Stimulated activated CD4-positive, alpha-beta T cell treated with anti-CD3 and anti-CD28 coated beads, Interleukin-4, amount 100 ng/mL, for 24 hours (primary cell): ENCODE data around the gene AQP6.

Source experiments
- DNase-seq: peaks from one replicate; pipeline ENCODE4 v3.0.0-alpha.2; 2020

Gene AQP6

DNA sequence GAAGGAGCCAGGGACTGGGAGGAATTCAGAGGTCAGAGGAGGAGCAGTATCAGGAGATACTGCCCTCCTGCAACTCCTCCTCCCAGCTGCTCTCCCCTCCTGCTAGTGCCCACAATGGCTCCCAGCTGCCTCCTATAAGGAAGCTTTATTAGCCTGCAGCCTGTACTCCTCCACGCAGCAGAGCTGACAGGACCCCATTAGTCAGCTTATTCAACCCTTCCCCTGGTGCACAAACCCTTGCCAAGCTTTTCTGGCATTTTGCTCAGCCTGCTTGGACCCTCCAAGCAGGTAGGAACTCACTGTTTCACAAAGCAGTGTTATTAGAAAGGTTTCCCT lies 29.2 kb upstream of the AQP6 start:
- DNase-seq = no peak

DNA sequence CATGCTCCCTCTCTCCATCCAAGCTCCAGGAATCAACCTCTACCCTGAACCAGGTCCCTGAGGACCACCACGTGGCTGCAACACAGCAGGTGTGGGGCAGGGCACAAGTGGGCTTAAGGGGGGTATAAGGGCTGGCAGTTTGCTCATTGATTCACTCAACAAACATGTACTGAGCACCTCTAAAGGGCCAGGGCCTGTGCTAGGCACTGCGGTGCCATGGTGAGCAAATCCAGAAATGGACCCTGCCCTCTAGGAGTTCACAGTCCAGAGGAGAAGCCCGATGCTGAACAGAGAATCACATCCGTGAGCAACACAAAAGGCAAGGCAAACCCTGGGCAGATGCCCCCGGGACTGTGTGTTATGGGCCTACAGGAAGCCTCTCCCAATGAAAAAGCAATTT lies 28.7 kb upstream of the AQP6 start:
- DNase-seq = no peak

DNA sequence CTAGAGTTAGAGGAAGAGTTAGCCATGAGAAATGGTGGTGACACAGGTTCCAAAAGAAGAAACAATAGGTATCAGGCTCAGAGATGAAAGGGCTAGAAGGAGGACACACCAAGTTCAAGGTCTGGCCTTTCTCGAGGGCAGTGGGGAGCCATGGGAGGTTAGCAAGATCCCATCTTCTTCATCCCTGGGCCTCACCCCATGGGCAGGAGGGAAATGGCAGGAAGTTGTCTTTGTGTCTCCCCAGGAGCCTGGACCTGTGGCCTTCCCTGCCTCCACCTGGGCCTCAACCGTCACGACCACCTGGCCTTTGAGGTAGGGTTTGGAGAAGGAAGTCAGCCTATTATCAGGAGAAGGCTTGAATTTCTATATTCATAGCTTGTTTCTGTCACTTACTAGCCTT lies 28.0 kb upstream of the AQP6 start:
- no peak for DNase-seq

DNA sequence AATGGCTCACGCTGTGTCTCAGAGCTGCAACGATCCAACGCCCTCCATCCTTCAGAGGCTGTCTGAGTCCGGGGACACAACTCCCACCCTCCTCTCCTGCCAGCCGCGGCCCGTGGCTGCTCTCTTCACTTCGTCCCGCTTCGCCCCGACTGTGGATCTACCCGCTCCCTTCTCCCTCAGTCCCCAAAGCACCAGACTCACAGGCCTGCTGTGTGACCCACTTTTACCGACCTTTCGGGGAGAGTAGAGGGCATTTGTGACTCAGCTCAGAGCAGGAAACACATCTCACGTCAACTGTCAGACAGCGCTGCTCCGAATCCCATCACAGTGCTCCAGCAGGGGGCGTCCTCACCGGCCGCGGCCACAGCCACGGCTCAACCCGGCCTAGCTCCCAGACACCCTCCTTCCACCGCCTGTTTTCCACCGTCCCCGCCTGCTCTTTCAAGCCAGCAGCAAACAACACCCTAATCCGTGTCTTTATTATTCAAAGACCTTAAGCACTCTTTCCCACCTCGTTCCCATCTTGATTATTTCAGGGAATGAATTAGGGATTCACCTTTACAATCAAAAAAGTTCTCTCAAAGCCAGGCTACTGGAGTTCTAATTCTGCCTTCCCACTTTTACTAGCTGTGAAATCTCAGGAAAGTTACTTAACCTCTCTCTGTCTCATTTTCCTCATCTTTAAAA lies 27.2 kb upstream of the AQP6 start:
- peak; percentile 89 for DNase-seq

DNA sequence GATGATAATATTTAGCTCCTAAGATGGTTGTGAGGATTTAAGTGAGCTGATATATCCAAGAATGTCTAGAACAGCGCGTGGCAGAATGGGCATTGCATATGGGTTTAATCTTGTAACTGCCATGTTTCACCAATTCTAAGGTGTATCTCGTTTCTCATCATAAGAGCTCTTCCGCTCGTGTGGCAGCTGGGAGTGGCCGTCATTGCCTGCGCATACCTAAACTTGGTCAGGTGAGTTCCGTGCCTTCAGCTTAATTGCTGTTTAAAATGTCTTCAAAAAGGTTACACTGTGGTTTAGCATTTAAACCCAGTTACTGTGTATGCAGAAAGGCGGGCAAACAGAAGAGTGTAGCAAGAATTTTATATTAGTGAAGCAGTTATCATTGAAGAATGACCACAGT lies 26.7 kb upstream of the AQP6 start:
- DNase-seq = no peak

DNA sequence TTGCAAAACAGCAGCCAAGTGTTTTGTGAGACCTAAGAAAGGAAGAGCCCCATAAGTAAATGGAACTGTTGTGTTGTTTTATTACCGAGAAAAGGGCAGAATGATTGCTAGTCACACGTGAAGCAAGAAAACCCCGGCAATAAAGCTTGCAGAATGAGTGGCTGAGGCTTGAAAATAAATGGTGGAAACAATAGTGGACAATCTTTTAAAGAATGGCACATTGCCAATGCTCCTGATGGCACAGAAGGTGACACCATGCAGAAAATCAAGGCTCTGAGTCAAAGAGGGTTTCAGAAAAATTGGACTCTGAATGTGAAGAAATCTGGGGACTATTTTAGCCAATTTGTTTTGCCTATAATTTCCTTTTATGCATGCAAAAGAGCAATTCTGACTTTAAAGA lies 26.2 kb upstream of the AQP6 start:
- DNase-seq = no peak

DNA sequence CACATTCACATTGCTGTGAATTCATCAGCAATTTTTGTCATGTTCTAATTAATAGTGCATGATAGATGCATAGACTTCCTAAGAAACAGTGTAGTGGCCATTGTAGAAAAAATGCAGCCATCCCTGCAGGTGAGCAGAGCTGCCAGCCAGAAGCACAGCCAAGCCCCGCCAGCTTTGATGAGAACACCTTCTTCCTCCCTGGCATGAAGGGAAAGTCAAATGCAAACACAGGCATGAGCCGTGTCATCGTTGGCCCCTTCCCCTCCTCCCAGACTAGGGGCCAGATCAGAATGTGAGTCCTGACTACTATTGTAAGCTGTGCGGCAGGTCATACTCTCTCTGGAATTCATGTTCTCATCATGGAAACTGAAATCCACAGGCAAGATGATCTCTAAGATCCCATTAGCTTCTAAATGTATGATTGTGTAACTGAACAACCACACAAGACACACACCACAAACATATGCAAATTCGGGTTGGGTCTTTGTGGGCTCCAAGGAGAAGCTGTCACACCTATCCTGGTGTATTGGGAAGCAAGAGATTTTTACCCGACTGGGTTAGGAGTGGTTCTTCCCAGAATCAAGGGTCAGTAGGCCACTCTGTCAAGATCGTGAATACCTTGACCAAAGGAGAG lies 25.0 kb upstream of the AQP6 start:
- DNase-seq = no peak

DNA sequence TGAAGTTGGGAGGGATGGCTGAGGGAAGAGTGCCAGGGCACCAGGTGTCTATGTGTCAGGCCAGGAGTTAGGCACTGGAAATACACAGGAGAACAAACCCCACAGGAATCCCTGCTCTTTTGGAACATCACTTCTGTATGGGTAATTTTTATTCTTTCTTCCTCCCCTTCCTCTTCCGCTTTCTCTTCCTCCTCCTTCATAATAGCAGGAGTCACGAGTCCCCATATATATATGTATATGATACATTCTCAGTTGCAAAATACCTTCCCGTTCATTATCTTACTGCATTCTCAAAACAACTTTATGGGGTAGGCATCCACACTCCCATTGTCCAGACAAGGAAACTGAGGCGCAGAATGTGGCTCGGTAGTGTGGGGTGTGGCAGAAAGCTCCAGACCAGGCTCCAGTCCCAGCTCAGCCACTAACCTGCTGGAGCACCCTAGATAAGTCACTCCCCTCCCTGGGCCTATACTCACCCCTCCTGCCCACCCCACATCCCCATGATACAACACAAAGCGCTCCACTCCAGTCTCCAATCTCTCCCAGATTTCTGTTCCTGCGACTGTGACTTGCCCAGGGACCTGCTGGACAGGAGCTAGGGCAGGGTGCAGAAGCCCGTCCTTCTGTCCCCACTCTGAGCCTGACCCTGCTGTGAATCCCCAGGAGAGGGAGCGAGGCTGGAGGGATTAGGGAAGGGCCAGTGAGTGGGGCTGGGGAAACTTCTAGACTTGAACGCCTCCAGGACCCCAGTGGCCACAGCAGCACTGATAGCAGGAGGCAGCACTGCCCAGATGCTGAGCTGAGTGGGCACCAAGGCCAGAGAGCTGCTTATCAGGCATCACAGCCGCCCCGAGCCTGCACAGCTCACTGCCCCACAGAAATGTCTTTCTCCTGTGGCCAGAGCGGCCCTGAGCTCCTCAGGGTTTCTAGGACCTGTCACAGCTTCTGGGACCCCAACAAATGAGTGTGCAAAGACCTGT lies 23.6 kb upstream of the AQP6 start:
- no peak for DNase-seq

DNA sequence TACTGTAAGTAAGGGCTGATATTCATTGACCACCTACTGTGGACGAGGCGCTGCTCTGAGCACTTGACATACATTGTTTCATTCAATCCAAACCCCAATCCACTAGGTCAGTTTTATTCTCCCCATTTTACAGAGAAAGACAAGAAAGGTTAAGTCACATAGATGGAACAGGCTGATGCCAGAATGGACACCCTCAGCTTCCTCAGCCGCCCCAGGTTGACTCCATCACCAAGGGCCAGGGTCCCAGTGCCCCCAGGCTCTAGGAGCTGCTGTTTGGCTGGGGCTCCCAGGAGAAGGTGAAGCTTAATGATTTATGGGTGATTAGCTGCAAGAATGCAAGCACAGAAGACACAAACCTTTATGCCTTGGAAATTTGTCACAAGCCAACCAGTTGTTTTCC lies 22.9 kb upstream of the AQP6 start:
- no peak for DNase-seq

DNA sequence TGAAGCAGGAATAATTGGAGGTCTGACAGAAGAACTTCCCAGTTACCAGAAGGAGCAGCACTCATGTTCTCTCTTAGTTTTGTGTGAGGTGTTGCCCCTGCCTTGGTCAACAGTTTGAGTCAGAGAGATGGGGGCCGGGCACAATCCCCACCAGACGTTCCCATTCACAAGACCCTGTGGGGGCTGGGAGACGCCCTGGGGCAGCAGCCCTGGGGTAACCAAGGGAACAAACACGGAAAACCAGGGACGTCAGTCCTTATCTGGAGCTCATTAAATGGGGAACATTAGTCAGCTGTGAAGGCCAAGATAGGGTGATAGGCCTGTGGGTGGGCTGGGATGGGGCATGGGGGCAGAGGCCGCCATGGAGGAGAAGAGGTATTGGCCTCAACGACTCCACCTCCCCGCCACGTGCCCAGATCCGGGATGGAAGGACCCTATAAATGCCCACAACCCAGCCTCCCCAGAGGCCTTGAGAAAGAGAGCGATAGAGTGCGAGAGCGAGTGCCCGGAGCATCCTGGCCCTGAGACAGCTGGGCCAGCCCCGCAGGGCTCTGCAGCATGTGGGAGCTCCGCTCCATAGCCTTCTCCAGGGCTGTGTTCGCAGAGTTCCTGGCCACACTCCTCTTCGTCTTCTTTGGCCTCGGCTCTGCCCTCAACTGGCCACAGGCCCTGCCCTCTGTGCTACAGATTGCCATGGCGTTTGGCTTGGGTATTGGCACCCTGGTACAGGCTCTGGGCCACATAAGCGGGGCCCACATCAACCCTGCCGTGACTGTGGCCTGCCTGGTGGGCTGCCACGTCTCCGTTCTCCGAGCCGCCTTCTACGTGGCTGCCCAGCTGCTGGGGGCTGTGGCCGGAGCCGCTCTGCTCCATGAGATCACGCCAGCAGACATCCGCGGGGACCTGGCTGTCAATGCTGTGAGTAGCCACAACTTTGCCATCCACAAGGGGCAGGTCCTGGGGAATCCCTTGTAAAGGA lies 22.2 kb upstream of the AQP6 start, which contains the start of gene AQP2:
Gene AQP2, plus strand, starts transcription at position 465 of the 979 bp plus-strand sequence. Its CDS starts 94 bp downstream, at position 559.
- no peak for DNase-seq

DNA sequence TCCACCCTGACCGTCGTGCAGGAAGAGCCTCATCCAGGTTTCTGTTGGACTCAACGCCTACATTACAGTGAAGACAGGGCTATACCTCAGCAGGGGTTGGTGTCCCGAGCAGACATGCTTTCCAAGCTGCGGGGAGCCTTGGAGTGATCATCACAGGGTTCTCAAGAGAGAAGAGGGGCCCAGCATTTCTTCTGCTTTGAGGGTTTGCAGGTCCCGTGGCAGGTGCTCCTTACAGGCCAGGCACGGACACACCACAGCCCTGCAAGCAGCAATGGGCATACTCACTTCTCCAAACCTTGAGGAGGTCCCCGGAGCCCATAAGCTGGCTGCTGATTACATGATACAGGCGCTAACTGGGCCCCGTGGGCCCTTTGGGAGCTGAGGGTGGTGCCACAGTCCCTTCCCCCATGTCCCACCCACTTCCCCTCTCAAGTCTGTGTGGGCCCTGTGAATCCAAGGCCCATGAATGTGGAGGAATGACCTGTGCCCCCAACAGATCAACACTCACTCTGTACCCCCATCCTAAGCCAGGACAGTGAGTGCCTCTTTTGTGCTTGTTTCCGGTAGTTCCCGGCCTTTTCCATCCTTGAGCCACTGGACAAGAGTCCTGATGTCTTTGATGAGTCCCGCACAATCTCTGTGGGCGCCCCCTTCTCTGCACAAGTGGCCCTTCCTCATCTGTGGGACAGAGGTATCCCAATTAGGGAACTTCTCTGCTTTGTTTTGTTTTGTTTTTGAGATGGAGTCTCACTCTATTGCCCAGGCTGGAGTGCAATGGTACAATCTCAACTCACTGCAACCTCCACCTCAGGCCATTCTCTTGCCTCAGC lies 21.1 kb upstream of the AQP6 start:
- no peak for DNase-seq

DNA sequence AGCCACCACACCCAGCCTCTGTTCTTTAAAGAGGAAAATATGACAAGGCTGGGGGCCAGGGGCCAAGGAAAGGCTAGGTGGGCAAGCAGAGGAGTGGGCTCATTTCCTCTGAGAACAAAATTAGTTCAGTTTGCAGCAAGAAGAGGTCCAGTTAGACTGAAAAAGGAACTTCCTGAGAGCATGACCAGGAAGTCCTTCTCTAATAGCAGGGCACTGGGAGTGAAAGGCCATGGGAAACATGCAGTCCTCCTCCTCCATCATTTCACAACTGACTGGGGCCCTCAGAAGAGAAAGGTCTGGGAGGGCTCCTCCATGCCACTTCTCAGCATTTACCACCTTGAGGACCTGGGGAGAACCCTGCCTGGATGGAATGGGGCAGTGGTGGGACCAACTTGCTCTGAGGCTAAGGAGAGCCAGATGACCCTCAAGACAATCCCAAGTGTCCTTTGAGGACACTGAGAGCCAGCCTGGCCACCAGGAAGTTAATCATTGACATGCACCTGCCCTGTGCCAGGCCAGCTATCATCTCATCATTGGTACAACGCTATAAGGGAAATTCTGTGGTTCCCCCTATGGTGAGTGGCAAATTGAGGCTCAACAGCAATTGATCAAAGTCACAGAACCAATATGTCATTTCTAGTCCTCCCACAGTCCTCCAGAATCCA lies 20.2 kb upstream of the AQP6 start:
- DNase-seq = no peak

DNA sequence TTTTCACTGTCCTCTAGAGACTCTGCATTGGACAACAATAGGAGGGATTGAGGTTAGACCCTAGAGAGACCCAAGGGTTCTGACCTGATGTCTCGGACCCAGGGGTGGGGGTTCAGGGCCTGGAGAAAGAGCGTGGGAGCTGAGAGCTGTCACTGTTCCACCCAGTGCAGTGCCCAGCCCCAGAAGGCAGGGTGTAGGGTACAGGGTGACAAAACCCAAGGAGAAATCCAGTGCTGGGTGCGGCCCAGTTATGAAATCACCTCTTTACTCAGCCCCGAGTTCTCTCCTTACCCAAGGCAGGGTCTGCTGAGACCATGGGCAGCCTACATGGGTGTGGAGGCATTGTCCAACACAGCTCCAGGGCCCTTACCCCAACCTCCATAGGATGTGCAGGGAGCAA lies 19.6 kb upstream of the AQP6 start:
- no peak for DNase-seq

DNA sequence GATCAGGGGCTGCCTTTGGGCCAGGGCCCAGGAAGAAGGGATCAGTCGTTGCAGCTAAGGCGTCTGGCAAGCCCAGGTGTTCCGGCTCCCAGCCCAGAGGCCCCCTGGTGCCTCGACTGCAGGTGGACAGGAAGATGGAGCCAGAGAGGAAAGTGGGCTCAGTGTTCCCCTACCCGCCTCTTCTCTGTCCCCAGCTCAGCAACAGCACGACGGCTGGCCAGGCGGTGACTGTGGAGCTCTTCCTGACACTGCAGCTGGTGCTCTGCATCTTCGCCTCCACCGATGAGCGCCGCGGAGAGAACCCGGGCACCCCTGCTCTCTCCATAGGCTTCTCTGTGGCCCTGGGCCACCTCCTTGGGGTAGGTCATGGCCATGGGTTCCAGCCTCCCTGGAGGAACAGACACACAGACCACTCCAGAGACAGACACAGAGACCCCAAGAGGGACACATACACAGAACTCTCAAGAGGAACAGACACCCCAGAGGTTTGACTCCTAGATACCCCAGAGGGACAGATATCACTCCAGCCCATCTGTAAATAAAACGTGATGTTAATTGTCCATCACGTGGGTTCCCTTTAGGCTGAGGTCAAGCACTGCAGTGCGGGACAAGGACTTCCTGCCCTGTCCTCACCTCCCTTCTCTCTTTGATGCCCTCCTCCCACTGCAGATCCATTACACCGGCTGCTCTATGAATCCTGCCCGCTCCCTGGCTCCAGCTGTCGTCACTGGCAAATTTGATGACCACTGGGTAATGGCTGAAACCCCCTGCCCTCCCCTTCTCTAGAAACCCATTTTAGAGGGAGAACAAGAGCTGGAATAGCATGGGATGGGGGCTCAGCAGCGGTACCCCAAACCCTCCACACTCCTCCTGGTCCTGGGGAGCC lies 18.5 kb upstream of the AQP6 start:
- DNase-seq = no peak

DNA sequence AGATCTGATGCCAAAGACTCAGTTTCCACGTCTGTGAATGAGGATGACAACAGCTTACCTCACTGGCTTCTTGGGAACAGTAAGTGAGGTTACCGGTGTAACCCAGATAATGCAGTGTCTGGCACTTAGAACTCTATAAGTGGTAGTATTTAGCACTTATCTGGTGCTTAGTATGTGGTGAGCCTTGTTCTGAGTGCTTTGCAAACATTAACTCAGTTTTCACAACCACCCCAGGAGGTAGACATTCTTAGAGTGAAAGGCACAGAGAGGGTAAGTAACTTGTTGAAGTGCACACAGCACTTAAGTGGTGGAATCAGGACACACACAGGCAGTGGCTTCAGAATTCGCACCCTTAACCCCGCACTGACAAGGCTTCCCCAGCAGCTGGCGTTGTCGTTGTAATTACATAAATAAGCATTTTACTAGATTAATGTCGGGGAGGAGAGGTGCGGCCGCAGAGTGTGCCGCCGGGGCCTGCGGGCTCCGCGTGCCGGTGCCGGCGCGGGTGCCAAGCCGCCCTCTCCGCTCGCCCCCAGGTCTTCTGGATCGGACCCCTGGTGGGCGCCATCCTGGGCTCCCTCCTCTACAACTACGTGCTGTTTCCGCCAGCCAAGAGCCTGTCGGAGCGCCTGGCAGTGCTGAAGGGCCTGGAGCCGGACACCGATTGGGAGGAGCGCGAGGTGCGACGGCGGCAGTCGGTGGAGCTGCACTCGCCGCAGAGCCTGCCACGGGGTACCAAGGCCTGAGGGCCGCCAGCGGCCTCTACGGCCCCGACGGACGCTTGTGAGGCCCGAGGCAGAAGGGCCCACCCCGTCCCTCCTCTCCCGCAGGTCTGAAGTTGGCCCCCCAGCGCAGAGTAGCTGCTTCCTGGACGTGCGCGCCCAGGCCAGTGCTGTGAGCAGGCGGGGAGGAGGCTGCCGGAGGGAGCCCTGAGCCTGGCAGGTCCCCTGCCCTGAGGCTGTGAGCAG lies 17.6 kb upstream of the AQP6 start:
- no peak for DNase-seq

DNA sequence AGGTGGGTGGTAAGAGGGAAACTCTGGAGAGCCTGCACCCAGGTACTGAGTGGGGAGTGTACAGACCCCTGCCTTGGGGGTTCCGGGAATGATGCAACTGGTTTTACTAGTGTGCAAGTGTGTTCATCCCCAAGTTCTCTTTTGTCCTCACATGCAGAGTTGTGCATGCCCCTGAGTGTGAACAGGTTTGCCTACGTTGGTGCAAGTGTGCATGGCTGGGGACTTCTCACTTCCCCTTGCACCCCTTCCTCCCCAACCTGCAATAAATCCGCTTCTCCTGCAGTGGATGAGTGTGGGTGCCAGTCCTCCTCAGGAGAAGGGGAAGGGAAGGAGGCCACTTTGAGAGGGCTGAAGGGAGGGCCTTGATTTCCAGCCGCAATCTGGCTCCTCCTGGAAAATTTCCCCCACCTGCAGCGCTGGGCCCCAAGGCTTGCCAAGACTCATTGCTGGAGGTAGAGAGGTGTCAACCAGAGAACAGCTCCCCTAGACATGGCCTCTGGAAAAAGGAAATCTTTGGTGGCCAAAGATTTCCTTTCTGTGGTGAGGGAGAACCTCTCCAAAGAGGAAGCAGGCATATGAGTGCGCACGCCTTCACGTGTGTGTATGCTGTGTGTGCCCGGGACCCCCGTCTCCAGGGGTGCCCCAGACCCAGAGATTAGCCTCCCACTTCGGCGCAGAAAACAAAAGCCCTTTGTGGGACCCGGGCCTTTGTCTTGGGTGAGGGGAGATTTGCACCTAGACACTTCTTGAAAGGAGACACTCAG lies 16.7 kb upstream of the AQP6 start:
- DNase-seq = no peak

DNA sequence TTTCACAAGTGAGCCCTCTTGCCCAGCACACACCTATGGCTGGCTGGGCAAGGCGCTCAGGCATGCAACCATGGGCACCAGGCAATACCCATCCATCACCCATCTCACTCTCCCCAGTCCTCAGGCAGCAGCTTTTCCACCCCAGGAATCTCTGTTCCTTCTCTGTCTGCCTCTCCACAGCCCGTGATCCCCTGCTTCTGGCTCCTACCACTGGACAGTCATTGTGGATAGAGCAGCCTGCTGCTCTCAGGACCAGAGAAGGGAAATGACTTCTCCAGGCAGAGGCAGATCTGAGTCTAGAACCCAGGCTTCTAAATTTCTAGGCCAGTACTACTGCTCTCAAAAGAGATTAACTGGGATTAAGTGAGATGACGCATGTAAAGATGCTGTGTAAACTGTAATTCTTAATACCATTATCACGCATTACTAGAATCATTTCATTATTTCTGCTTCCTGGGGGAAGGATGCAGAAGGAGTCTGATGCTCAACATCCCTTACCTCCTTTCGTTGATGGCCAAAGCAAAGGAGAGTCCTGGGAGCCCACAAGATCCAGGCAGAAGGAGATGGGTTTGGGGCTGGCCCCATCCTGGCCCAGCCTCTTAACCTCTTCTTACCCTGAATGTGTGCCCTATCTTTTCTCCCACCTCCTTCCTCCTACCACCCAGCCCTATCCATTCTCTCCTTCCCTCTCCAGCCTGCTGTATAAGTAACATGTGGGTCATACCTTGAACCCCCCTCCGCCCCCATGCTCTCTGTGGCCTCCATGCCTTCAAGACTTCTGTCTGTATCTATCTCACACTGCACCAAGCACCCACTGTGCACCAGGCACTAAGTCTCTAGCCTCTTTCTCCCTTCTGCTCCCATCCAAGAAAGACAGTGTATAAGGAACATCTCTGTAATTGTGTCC lies 15.8 kb upstream of the AQP6 start:
- DNase-seq = no peak
